OCI-LY3 (cell line): ENCODE results near the gene FRMD4A.

ENCODE experiments used
- H2AFZ ChIP-seq: fragments of 200-600, 300-600 bp; shearing (Covaris generic); 2 replicates; pipeline ENCODE4 v1.6.0; 2014; ENCODE audit warnings: antibody characterized with exemption, low read depth, low read length
- H3K27ac ChIP-seq: fragments of 200-600, 300-600 bp; sonication (generic); 2 replicates; pipeline ENCODE4 v1.5.1; 2014; ENCODE audit warnings: mild to moderate bottlenecking, low read length, moderate library complexity, mixed read lengths
- H3K27me3 ChIP-seq: fragments of 200-600, 300-600 bp; sonication (generic); 2 replicates; pipeline ENCODE4 v1.6.1; 2014; ENCODE audit warnings: low read depth, low read length, mixed read lengths
- H3K36me3 ChIP-seq: fragments of 200-600, 300-600 bp; sonication (generic); replicated peaks from 2 replicates; pipeline ENCODE3; 2014; ENCODE audit warnings: low read depth, low read length, mixed read lengths
- H3K4me1 ChIP-seq: fragments of 300-600, 200-600 bp; sonication (generic); 2 replicates; pipeline ENCODE4 v1.6.1; 2014; ENCODE audit warnings: low read length, mixed read lengths
- H3K4me2 ChIP-seq: fragments of 200-600, 300-600 bp; sonication (generic); 2 replicates; pipeline ENCODE4 v1.6.1; 2014; ENCODE audit warnings: low read length, mixed read lengths
- H3K4me3 ChIP-seq: fragments of 300-600, 200-600 bp; sonication (generic); 2 replicates; pipeline ENCODE4 v1.5.1; 2014; ENCODE audit warnings: antibody characterized with exemption, mild to moderate bottlenecking, low read length, moderate library complexity
- H3K79me2 ChIP-seq: fragments of 300-600, 200-600 bp; shearing (Covaris generic); 2 replicates; pipeline ENCODE4 v1.6.1; 2014; ENCODE audit warnings: mild to moderate bottlenecking, low read length, mixed read lengths
- H3K9ac ChIP-seq: fragments of 300-600, 200-600 bp; shearing (Covaris generic); 2 replicates; pipeline ENCODE4 v1.6.0; 2014; ENCODE audit warnings: mild to moderate bottlenecking, low read length, moderate library complexity
- H3K9me3 ChIP-seq: fragments of 200-600, 300-600 bp; shearing (Covaris generic); 2 replicates; pipeline ENCODE4 v1.6.1; 2014; ENCODE audit warnings: low read length, mixed read lengths; ENCODE audit not compliant: insufficient read depth
- H4K20me1 ChIP-seq: fragments of 200-600, 300-600 bp; sonication (generic); 2 replicates; pipeline ENCODE4 v1.6.1; 2016; ENCODE audit warnings: low read length, mixed read lengths; ENCODE audit not compliant: insufficient read depth
- EZH2phosphoT487 ChIP-seq: fragments of 200-600 bp; shearing (Covaris generic); IDR thresholded peaks from 2 replicates; pipeline ENCODE4 v1.6.1; 2018; ENCODE audit warnings: antibody characterized with exemption, mixed run types, low read depth
- TF ChIP-seq, protein P1 (sequence below): fragments of 200-600, 300-600 bp; sonication (generic); IDR thresholded peaks from 2 replicates; pipeline ENCODE4 v1.5.1; 2014; ENCODE audit warnings: antibody characterized with exemption, low read length, low read depth

The FRMD4A gene

DNA sequence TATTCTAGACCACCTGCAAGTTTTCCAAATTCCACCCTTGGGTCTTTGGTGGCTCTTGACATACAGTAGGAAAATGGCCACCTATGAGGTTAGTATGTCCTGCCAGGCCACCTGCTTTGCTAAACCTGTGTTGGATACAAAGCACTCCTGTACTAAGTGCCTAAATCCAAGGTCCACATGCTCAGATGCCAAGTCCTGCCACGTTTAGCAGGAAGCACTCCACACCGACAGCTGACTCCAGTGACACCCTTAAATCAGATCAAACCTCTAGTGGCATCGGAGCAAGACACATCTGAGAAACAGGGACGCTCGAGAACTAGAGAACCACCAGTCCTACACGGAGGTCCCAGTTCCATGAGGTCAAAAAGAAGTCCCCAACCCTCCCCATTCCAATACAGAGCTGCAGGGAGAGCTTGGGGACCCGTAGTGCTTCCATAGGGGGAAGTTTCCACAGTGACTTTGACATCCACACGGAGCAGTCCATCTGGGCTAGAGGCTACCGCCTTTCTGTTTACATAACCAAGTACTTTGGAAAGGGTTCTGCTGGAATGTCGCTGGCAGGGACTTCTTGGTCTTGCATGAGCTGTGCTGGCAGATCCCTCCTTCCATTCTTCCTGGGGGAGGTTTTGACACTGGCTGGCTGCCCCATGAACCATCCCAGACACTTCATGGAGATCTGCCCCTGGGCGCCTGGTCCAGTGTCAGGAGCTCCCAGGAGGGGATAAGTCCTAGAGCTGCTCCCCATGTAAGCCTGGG, 453.4 kb downstream of the FRMD4A start:
- no peak overlapping the region for H3K4me2 ChIP-seq
- no peaks in the 10 kb centered on the region for H4K20me1 ChIP-seq
- no peaks in the 10 kb centered on the region for H3K9me3 ChIP-seq
- no peak overlapping the region for H3K4me3 ChIP-seq
- H3K9ac ChIP-seq: no peak overlapping the region
- H3K36me3 ChIP-seq: no peaks in the 10 kb centered on the region
- no peaks in the 10 kb centered on the region for H3K27me3 ChIP-seq
- no peaks in the 10 kb centered on the region for H3K79me2 ChIP-seq
- TF ChIP-seq, protein P1, sequence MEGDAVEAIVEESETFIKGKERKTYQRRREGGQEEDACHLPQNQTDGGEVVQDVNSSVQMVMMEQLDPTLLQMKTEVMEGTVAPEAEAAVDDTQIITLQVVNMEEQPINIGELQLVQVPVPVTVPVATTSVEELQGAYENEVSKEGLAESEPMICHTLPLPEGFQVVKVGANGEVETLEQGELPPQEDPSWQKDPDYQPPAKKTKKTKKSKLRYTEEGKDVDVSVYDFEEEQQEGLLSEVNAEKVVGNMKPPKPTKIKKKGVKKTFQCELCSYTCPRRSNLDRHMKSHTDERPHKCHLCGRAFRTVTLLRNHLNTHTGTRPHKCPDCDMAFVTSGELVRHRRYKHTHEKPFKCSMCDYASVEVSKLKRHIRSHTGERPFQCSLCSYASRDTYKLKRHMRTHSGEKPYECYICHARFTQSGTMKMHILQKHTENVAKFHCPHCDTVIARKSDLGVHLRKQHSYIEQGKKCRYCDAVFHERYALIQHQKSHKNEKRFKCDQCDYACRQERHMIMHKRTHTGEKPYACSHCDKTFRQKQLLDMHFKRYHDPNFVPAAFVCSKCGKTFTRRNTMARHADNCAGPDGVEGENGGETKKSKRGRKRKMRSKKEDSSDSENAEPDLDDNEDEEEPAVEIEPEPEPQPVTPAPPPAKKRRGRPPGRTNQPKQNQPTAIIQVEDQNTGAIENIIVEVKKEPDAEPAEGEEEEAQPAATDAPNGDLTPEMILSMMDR: no peak
- no peak for TF ChIP-seq EZH2phosphoT487
- peaks cover 39% of the 10 kb centered on the region for H3K4me1 ChIP-seq
- H2AFZ ChIP-seq: no peak overlapping the region
- no peak overlapping the region for H3K27ac ChIP-seq

DNA sequence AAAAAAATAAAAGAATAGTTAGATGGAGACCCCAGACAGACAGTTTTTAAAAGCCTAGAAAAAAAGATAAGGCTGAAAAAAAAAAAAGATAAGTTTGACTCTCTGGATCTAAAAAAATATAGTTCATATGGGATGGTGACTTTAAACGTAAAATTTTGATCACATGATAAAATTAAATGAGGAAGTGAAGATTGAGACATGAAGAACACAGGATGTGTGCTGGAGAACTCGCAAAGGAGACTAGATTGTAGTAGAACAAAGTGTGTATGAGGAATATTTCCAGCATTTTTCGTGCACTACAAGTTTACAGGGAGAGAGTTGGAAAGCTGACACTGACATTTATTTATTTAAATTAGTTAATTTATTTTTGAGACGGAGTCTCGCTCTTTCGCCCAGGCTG, 457.5 kb downstream of the FRMD4A start:
- Histone ChIP-seq H3K4me3 (peak overlapping the region; percentile 26), H3K27me3 (no peaks in the 10 kb centered on the region), H3K9me3 (no peaks in the 10 kb centered on the region), H3K79me2 (no peaks in the 10 kb centered on the region), H4K20me1 (no peaks in the 10 kb centered on the region), H2AFZ (no peak overlapping the region), H3K36me3 (no peaks in the 10 kb centered on the region), H3K4me1 (peaks cover 34% of the 10 kb centered on the region), H3K27ac (peak overlapping the region; percentile 56), H3K4me2 (peak overlapping the region; percentile 65), H3K9ac (peak overlapping the region; percentile 66; the same call in 1 of the 2 replicates)
- no peak for TF ChIP-seq EZH2phosphoT487
- TF ChIP-seq, protein P1: no peak

DNA sequence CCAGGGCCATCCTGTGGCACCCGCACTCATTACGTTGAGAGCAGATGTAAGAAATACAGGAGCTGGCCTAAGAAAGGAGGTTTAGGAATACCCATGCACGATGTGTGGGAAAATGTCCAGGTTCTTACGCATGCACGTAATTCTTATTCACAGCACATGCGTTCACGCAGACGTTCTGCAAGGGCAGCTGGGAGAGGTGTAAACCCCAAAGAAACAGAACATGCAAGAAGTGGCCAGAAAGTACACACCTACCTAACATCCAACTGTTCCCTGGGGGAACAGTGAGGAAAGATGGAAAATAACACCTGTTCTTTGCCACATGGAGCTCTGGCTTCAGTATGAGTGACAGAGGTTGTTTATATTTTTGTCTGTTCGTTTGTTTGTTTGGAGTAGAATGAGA, 458.3 kb downstream of the FRMD4A start:
- no peaks in the 10 kb centered on the region for H4K20me1 ChIP-seq
- no peaks in the 10 kb centered on the region for H3K36me3 ChIP-seq
- no peaks in the 10 kb centered on the region for H3K9me3 ChIP-seq
- H2AFZ ChIP-seq: no peak overlapping the region; the same call in 1 of the 2 replicates
- H3K9ac ChIP-seq: no peak overlapping the region
- no peak overlapping the region for H3K27ac ChIP-seq
- TF ChIP-seq, protein P1: no peak
- TF ChIP-seq EZH2phosphoT487: no peak
- no peak overlapping the region for H3K4me3 ChIP-seq
- H3K79me2 ChIP-seq: no peaks in the 10 kb centered on the region
- H3K4me2 ChIP-seq: no peak overlapping the region
- peaks cover 30% of the 10 kb centered on the region for H3K4me1 ChIP-seq
- no peaks in the 10 kb centered on the region for H3K27me3 ChIP-seq

DNA sequence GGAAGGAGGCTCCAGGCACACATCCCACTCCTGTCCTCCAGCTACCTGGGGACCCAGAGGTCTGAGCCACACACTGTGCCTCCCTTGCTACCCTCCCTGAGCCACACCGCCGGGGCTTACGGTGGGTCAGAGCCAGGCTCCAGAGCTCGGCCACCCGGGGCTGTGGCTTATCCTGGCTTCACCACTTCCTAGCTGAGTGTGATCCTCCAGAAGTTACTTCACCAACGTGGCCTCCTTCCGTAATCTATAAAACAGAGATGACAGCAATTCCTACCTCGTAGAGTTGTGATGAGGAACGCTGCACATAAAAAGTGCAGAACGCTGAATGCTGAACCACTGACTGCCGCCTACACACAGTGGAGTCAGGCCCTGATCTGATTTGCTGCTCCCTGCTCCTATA, 458.9 kb downstream of the FRMD4A start:
- H3K4me1 ChIP-seq: peaks cover 30% of the 10 kb centered on the region
- H3K27ac ChIP-seq: no peak overlapping the region

More for the DNA sequence above, 458.9 kb downstream of the FRMD4A start:
- H3K27me3 ChIP-seq: no peaks in the 10 kb centered on the region
- no peak overlapping the region for H3K4me2 ChIP-seq
- no peaks in the 10 kb centered on the region for H3K36me3 ChIP-seq
- no peak overlapping the region for H3K9ac ChIP-seq
- H3K9me3 ChIP-seq: no peaks in the 10 kb centered on the region
- no peak overlapping the region for H3K4me3 ChIP-seq
- no peaks in the 10 kb centered on the region for H3K79me2 ChIP-seq
- TF ChIP-seq EZH2phosphoT487: no peak
- TF ChIP-seq, protein P1: no peak
- no peaks in the 10 kb centered on the region for H4K20me1 ChIP-seq
- no peak overlapping the region for H2AFZ ChIP-seq
